GM23338 (cell line): Measurements from ENCODE around the gene SDC3. TPM values are rescaled to one million over a fixed set of nuclear protein-coding genes. Genes with fewer than 3 reads are reported as not detected.

Experiments
- ATAC-seq: fragments of 200-7000 bp; cut with Tn5 transposase; 3 replicates; pipeline ENCODE4 v1.9.1; 2020
- DNase-seq: peaks from one replicate; pipeline ENCODE4 v3.0.0-alpha.2; 2015; ENCODE audit warnings: low spot score
- H2AFZ ChIP-seq: fragments of 200-600 bp; sonication (generic); 2 replicates; pipeline ENCODE4 v1.8.0; 2016; ENCODE audit warnings: antibody characterized with exemption, mild to moderate bottlenecking, moderate library complexity
- H3F3A ChIP-seq: fragments of 200-600 bp; sonication (generic); replicated peaks from 2 replicates; pipeline ENCODE4 v1.8.0; 2017; ENCODE audit warnings: antibody characterized with exemption, mixed run types, low read depth
- H3K27ac ChIP-seq: fragments of 200-600 bp; sonication (generic); 2 replicates; pipeline ENCODE4 v1.6.1; 2016; ENCODE audit warnings: low read depth
- H3K27me3 ChIP-seq: fragments of 200-600 bp; sonication (generic); 2 replicates; pipeline ENCODE4 v1.8.0; 2016; ENCODE audit warnings: mild to moderate bottlenecking, mixed run types, moderate library complexity; ENCODE audit not compliant: insufficient read depth
- H3K36me3 ChIP-seq: fragments of 200-600 bp; sonication (generic); 2 replicates; pipeline ENCODE4 v1.8.0; 2016; ENCODE audit warnings: mild to moderate bottlenecking; ENCODE audit not compliant: insufficient read depth
- H3K4me1 ChIP-seq: fragments of 200-600 bp; sonication (generic); 2 replicates; pipeline ENCODE4 v1.8.0; 2016; ENCODE audit warnings: mild to moderate bottlenecking, moderate library complexity; ENCODE audit not compliant: insufficient read depth
- H3K4me2 ChIP-seq: fragments of 200-600 bp; sonication (generic); 2 replicates; pipeline ENCODE4 v1.7.1; 2017; ENCODE audit warnings: mixed run types
- H3K4me3 ChIP-seq: fragments of 200-600 bp; sonication (generic); 2 replicates; pipeline ENCODE4 v1.6.1; 2016; ENCODE audit warnings: mixed run types
- H3K79me2 ChIP-seq: fragments of 200-600 bp; sonication (generic); replicated peaks from 2 replicates; pipeline ENCODE4 v1.8.0; 2017; ENCODE audit warnings: mild to moderate bottlenecking; ENCODE audit not compliant: insufficient read depth
- H3K9me2 ChIP-seq: fragments of 200-600 bp; sonication (generic); 2 replicates; pipeline ENCODE4 v1.8.0; 2017; ENCODE audit not compliant: insufficient read depth
- H4K20me1 ChIP-seq: fragments of 200-600 bp; sonication (generic); replicated peaks from 2 replicates; pipeline ENCODE4 v1.8.0; 2017; ENCODE audit warnings: mild to moderate bottlenecking; ENCODE audit not compliant: insufficient read depth
- H3K27ac Mint-ChIP-seq: 2 replicates; pipeline ENCODE4 v1.8.0; 2020; ENCODE audit warnings: inconsistent platforms, mild to moderate bottlenecking, moderate library complexity, mixed read lengths
- H3K27me3 Mint-ChIP-seq: 3 replicates; pipeline ENCODE4 v1.8.0; 2022; ENCODE audit warnings: low read depth, mild to moderate bottlenecking, moderate library complexity, mixed read lengths, inconsistent platforms; ENCODE audit not compliant: insufficient read depth, poor library complexity
- H3K36me3 Mint-ChIP-seq: 3 replicates; pipeline ENCODE4 v1.8.0; 2021; ENCODE audit warnings: low read depth, mild to moderate bottlenecking, inconsistent platforms, moderate library complexity, mixed read lengths
- H3K4me1 Mint-ChIP-seq: 3 replicates; pipeline ENCODE4 v1.8.0; 2020; ENCODE audit warnings: mild to moderate bottlenecking, inconsistent platforms, mixed read lengths
- H3K4me3 Mint-ChIP-seq: 3 replicates; pipeline ENCODE4 v1.8.0; 2021; ENCODE audit warnings: moderate library complexity, mild to moderate bottlenecking, inconsistent platforms, mixed read lengths
- H3K9me3 Mint-ChIP-seq: 3 replicates; pipeline ENCODE4 v1.8.0; 2020; ENCODE audit warnings: moderate library complexity, mild to moderate bottlenecking, inconsistent platforms, mixed read lengths
- CREB1 ChIP-seq: fragments of 250-450 bp; sonication (Bioruptor Pico); IDR thresholded peaks from 2 replicates; pipeline ENCODE4 v1.5.0; 2020; ENCODE audit warnings: low read depth, mild to moderate bottlenecking, moderate library complexity
- EZH2 ChIP-seq: fragments of 200-600 bp; sonication (generic); IDR thresholded peaks from one replicate; pipeline ENCODE4 v1.8.0; 2017; ENCODE audit warnings: antibody characterized with exemption, mild to moderate bottlenecking, low read depth; ENCODE audit not compliant: unreplicated experiment
- EZH2phosphoT487 ChIP-seq: fragments of 200-600 bp; sonication (generic); IDR thresholded peaks from one replicate; pipeline ENCODE4 v1.8.1; 2018; ENCODE audit warnings: antibody characterized with exemption; ENCODE audit not compliant: unreplicated experiment
- JUNB ChIP-seq: IDR thresholded peaks from one replicate; pipeline ENCODE4 v1.6.1; 2016; ENCODE audit warnings: antibody characterized with exemption; ENCODE audit not compliant: unreplicated experiment
- NANOG ChIP-seq: IDR thresholded peaks from 2 replicates; pipeline ENCODE4 v1.6.1; 2016; ENCODE audit warnings: antibody characterized with exemption, borderline replicate concordance
- POLR2AphosphoS5 ChIP-seq: IDR thresholded peaks from 2 replicates; pipeline ENCODE4 v1.6.1; 2016; ENCODE audit warnings: antibody characterized with exemption, low read depth
- STAT1 ChIP-seq: IDR thresholded peaks from one replicate; pipeline ENCODE4 v1.6.1; 2016; ENCODE audit warnings: antibody characterized with exemption; ENCODE audit not compliant: unreplicated experiment
- ZNF114 ChIP-seq: fragments of 250-450 bp; sonication (Bioruptor Pico); IDR thresholded peaks from 2 replicates; pipeline ENCODE4 v1.5.0; 2020; ENCODE audit warnings: mild to moderate bottlenecking, moderate library complexity
- ZNF331 ChIP-seq: fragments of 250-450 bp; sonication (Bioruptor Pico); IDR thresholded peaks from 2 replicates; pipeline ENCODE4 v1.5.0; 2020; ENCODE audit warnings: low read depth, mild to moderate bottlenecking, moderate library complexity
- polyA plus RNA-seq: library from polyadenylated mRNA; unstranded; fragments of >200 nt; fragmentation: Nextera tagmentation; extraction: Ambion mirVana; gene quantifications from 2 replicates; pipeline ENCODE4 v1.2.1, GENCODE V29; 2016
- total RNA-seq: library from RNA; depleted of rRNA; stranded (reverse); fragments of >200 nt; shearing (Covaris generic); gene quantifications from 2 replicates; pipeline ENCODE4 v1.2.3, GENCODE V29; 2014
- TF ChIP-seq, protein P1 (sequence below): IDR thresholded peaks from 2 replicates; pipeline ENCODE4 v1.6.1; 2016; ENCODE audit warnings: antibody characterized with exemption
- TF ChIP-seq, protein P2 (sequence below), 2 experiments: fragments of 200-600 bp in 1 of 2; sonication (generic) in 1 of 2; conservative IDR thresholded peaks; 2 replicates each; pipeline versions ENCODE4 v1.5.1 to v1.6.1; 2016 to 2017; ENCODE audit warnings: antibody characterized with exemption in 2 of 2, low read depth in 2 of 2, mild to moderate bottlenecking in 2 of 2, moderate library complexity in 1 of 2
- TF ChIP-seq, protein P3 (sequence below): IDR thresholded peaks from one replicate; pipeline ENCODE4 v1.6.1; 2018; ENCODE audit warnings: antibody characterized with exemption; ENCODE audit not compliant: unreplicated experiment
- TF ChIP-seq, protein P4 (sequence below): fragments of 250-450 bp; sonication (Bioruptor Pico); IDR thresholded peaks from 2 replicates; pipeline ENCODE4 v1.5.0; 2020; ENCODE audit warnings: mild to moderate bottlenecking, moderate library complexity

Gene SDC3
- total and polyA plus RNA-seq, 2 experiments from 2014 or later: 5.2 to 29.7 TPM

DNA sequence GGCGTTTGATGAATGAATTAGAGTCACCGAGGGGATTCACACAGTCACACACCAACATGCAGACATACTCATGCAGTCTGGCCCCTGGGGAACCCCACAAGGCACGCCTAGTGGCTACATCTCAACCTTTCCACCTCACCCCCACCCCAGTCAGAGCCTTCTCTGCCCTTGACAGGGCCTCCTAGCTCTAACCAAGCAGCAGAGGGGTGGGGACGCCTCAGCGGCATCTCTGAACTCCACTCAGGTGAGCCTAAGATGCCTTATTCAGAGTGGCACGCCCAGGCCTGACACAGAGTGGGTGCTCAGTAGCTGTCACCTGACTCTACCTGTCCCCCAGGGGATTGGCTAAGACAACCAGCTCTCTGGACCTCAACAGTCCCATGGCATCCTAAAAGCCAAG is 3.7 kb upstream of the SDC3 start:
- no peaks in the 10 kb centered on the region for H3K9me2 ChIP-seq
- H4K20me1 ChIP-seq: no peaks in the 10 kb centered on the region
- H3F3A ChIP-seq: peaks cover 7% of the 10 kb centered on the region; the same call in 1 of the 2 replicates
- Mint-ChIP-seq H3K27ac (no peak overlapping the region), H3K4me3 (no peak overlapping the region), H3K9me3 (no peaks in the 10 kb centered on the region; the same call in 1 of the 3 replicates), H3K36me3 (no peaks in the 10 kb centered on the region; the same call in 2 of the 3 replicates), H3K27me3 (peaks cover 26% of the 10 kb centered on the region), H3K4me1 (peaks cover 26% of the 10 kb centered on the region)
- no peak overlapping the region for H3K4me2 ChIP-seq
- DNase-seq: no peak
- no peak overlapping the region for H3K4me3 ChIP-seq
- H3K79me2 ChIP-seq: no peaks in the 10 kb centered on the region
- peaks cover 15% of the 10 kb centered on the region for H3K4me1 ChIP-seq
- peaks cover 15% of the 10 kb centered on the region for H3K27me3 ChIP-seq
- no peak overlapping the region for H3K27ac ChIP-seq
- no peak for ATAC-seq
- H3K36me3 ChIP-seq: no peaks in the 10 kb centered on the region
- TF ChIP-seq, protein P1, sequence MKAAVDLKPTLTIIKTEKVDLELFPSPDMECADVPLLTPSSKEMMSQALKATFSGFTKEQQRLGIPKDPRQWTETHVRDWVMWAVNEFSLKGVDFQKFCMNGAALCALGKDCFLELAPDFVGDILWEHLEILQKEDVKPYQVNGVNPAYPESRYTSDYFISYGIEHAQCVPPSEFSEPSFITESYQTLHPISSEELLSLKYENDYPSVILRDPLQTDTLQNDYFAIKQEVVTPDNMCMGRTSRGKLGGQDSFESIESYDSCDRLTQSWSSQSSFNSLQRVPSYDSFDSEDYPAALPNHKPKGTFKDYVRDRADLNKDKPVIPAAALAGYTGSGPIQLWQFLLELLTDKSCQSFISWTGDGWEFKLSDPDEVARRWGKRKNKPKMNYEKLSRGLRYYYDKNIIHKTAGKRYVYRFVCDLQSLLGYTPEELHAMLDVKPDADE: no peak
- no peak for TF ChIP-seq EZH2phosphoT487
- TF ChIP-seq ZNF114 (CRISPR knock-in tag): no peak
- no peak for TF ChIP-seq ZNF331 (CRISPR knock-in tag)
- no peak for TF ChIP-seq NANOG
- TF ChIP-seq POLR2AphosphoS5: no peak
- TF ChIP-seq, protein P2, sequence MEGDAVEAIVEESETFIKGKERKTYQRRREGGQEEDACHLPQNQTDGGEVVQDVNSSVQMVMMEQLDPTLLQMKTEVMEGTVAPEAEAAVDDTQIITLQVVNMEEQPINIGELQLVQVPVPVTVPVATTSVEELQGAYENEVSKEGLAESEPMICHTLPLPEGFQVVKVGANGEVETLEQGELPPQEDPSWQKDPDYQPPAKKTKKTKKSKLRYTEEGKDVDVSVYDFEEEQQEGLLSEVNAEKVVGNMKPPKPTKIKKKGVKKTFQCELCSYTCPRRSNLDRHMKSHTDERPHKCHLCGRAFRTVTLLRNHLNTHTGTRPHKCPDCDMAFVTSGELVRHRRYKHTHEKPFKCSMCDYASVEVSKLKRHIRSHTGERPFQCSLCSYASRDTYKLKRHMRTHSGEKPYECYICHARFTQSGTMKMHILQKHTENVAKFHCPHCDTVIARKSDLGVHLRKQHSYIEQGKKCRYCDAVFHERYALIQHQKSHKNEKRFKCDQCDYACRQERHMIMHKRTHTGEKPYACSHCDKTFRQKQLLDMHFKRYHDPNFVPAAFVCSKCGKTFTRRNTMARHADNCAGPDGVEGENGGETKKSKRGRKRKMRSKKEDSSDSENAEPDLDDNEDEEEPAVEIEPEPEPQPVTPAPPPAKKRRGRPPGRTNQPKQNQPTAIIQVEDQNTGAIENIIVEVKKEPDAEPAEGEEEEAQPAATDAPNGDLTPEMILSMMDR (conservative IDR thresholded peaks at IDR 0.05; ENCODE audit: low read depth in 2 of 2): no peak
- TF ChIP-seq, protein P3, sequence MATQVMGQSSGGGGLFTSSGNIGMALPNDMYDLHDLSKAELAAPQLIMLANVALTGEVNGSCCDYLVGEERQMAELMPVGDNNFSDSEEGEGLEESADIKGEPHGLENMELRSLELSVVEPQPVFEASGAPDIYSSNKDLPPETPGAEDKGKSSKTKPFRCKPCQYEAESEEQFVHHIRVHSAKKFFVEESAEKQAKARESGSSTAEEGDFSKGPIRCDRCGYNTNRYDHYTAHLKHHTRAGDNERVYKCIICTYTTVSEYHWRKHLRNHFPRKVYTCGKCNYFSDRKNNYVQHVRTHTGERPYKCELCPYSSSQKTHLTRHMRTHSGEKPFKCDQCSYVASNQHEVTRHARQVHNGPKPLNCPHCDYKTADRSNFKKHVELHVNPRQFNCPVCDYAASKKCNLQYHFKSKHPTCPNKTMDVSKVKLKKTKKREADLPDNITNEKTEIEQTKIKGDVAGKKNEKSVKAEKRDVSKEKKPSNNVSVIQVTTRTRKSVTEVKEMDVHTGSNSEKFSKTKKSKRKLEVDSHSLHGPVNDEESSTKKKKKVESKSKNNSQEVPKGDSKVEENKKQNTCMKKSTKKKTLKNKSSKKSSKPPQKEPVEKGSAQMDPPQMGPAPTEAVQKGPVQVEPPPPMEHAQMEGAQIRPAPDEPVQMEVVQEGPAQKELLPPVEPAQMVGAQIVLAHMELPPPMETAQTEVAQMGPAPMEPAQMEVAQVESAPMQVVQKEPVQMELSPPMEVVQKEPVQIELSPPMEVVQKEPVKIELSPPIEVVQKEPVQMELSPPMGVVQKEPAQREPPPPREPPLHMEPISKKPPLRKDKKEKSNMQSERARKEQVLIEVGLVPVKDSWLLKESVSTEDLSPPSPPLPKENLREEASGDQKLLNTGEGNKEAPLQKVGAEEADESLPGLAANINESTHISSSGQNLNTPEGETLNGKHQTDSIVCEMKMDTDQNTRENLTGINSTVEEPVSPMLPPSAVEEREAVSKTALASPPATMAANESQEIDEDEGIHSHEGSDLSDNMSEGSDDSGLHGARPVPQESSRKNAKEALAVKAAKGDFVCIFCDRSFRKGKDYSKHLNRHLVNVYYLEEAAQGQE: no peak
- TF ChIP-seq EZH2: no peak
- TF ChIP-seq STAT1: no peak
- TF ChIP-seq, protein P4, sequence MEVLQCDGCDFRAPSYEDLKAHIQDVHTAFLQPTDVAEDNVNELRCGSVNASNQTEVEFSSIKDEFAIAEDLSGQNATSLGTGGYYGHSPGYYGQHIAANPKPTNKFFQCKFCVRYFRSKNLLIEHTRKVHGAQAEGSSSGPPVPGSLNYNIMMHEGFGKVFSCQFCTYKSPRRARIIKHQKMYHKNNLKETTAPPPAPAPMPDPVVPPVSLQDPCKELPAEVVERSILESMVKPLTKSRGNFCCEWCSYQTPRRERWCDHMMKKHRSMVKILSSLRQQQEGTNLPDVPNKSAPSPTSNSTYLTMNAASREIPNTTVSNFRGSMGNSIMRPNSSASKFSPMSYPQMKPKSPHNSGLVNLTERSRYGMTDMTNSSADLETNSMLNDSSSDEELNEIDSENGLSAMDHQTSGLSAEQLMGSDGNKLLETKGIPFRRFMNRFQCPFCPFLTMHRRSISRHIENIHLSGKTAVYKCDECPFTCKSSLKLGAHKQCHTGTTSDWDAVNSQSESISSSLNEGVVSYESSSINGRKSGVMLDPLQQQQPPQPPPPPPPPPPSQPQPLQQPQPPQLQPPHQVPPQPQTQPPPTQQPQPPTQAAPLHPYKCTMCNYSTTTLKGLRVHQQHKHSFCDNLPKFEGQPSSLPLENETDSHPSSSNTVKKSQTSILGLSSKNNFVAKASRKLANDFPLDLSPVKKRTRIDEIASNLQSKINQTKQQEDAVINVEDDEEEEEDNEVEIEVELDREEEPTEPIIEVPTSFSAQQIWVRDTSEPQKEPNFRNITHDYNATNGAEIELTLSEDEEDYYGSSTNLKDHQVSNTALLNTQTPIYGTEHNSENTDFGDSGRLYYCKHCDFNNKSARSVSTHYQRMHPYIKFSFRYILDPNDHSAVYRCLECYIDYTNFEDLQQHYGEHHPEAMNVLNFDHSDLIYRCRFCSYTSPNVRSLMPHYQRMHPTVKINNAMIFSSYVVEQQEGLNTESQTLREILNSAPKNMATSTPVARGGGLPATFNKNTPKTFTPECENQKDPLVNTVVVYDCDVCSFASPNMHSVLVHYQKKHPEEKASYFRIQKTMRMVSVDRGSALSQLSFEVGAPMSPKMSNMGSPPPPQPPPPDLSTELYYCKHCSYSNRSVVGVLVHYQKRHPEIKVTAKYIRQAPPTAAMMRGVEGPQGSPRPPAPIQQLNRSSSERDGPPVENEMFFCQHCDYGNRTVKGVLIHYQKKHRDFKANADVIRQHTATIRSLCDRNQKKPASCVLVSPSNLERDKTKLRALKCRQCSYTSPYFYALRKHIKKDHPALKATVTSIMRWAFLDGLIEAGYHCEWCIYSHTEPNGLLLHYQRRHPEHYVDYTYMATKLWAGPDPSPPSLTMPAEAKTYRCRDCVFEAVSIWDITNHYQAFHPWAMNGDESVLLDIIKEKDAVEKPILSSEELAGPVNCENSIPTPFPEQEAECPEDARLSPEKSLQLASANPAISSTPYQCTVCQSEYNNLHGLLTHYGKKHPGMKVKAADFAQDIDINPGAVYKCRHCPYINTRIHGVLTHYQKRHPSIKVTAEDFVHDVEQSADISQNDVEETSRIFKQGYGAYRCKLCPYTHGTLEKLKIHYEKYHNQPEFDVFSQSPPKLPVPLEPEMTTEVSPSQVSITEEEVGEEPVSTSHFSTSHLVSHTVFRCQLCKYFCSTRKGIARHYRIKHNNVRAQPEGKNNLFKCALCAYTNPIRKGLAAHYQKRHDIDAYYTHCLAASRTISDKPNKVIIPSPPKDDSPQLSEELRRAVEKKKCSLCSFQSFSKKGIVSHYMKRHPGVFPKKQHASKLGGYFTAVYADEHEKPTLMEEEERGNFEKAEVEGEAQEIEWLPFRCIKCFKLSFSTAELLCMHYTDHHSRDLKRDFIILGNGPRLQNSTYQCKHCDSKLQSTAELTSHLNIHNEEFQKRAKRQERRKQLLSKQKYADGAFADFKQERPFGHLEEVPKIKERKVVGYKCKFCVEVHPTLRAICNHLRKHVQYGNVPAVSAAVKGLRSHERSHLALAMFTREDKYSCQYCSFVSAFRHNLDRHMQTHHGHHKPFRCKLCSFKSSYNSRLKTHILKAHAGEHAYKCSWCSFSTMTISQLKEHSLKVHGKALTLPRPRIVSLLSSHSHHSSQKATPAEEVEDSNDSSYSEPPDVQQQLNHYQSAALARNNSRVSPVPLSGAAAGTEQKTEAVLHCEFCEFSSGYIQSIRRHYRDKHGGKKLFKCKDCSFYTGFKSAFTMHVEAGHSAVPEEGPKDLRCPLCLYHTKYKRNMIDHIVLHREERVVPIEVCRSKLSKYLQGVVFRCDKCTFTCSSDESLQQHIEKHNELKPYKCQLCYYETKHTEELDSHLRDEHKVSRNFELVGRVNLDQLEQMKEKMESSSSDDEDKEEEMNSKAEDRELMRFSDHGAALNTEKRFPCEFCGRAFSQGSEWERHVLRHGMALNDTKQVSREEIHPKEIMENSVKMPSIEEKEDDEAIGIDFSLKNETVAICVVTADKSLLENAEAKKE (CRISPR knock-in tag): no peak
- no peak for TF ChIP-seq CREB1
- no peak for TF ChIP-seq JUNB
- H2AFZ ChIP-seq: no peak overlapping the region
